Inflammatory macrophage treated with lipopolysaccharide for 1 hour (primary cell): Measurements from ENCODE around the gene DCUN1D2.
"Not testable (repeated sequence)": the region's sequence is repeated elsewhere in the genome, so short reads cannot be mapped to it uniquely, and the experiment has no call there.

Source experiments
- DNase-seq, 2 donors: peaks; one replicate each; pipeline ENCODE4 v3.0.0-alpha.2; 2020 to 2022

Gene DCUN1D2

GRCh38 chr13:113489549-113490495, 689 bp downstream of the DCUN1D2 start:
- peak in 1 of 2 donors; percentile 20 for DNase-seq

- DNase-seq: no peak
Observed at GRCh38 chr13:113489171-113489548, 1.4 kb downstream of the DCUN1D2 start.

GRCh38 chr13:113488283-113488682, 2.2 kb downstream of the DCUN1D2 start:
- no peak for DNase-seq

- DNase-seq: no peak
Observed at GRCh38 chr13:113486698-113487097, 3.8 kb downstream of the DCUN1D2 start.

GRCh38 chr13:113485545-113485944, 5.0 kb downstream of the DCUN1D2 start:
- DNase-seq: no peak

GRCh38 chr13:113483504-113484293, 6.8 kb downstream of the DCUN1D2 start:
- DNase-seq: no peak

- DNase-seq: no peak
Observed at GRCh38 chr13:113483081-113483480, 7.4 kb downstream of the DCUN1D2 start.

GRCh38 chr13:113479179-113479578, 11.3 kb downstream of the DCUN1D2 start:
- DNase-seq: no peak

- DNase-seq: no peak
Observed at GRCh38 chr13:113477724-113478123, 12.8 kb downstream of the DCUN1D2 start.

GRCh38 chr13:113476811-113477210, 13.7 kb downstream of the DCUN1D2 start:
- no peak for DNase-seq

GRCh38 chr13:113475911-113476310, 14.6 kb downstream of the DCUN1D2 start:
- DNase-seq: no peak

- DNase-seq: no peak
Observed at GRCh38 chr13:113475280-113475679, 15.2 kb downstream of the DCUN1D2 start.

GRCh38 chr13:113474179-113474578, 16.3 kb downstream of the DCUN1D2 start:
- DNase-seq: peak; percentile 71 to 80

GRCh38 chr13:113472355-113473025, 18.0 kb downstream of the DCUN1D2 start:
- DNase-seq: no peak

- no peak for DNase-seq
Observed at GRCh38 chr13:113471844-113472243, 18.7 kb downstream of the DCUN1D2 start.

GRCh38 chr13:113470635-113471163, 19.8 kb downstream of the DCUN1D2 start:
- DNase-seq: not testable (repeated sequence)

- DNase-seq: no peak
Observed at GRCh38 chr13:113470073-113470472, 20.4 kb downstream of the DCUN1D2 start.

GRCh38 chr13:113469582-113469981, 20.9 kb downstream of the DCUN1D2 start:
- no peak for DNase-seq

GRCh38 chr13:113468472-113469201, 21.9 kb downstream of the DCUN1D2 start:
- DNase-seq: no peak

- DNase-seq: no peak
Observed at GRCh38 chr13:113468029-113468428, 22.5 kb downstream of the DCUN1D2 start.

- no peak for DNase-seq
Observed at GRCh38 chr13:113466383-113466782, 24.1 kb downstream of the DCUN1D2 start.

- no peak for DNase-seq
Observed at GRCh38 chr13:113465300-113465699, 25.2 kb downstream of the DCUN1D2 start.
